Epithelial cell of proximal tubule (primary cell): ENCODE data around the gene ZC3H4. TPM values are rescaled to one million over a fixed set of nuclear protein-coding genes. Genes with fewer than 3 reads are reported as not detected.
A peak's percentile ranks its signal among the peaks of the same experiment; 100 is the strongest.

Experiments
- DNase-seq: peaks from one replicate; pipeline ENCODE4 v3.0.0-alpha.2; 2011; ENCODE audit warnings: low read depth
- H3K4me3 ChIP-seq: 2 replicates; pipeline ENCODE4 v1.5.1; 2011; ENCODE audit warnings: low read depth, mild to moderate bottlenecking, low read length
- total RNA-seq: library from RNA; depleted of rRNA; stranded (reverse); fragments of >200 nt; gene quantifications from 2 replicates; pipeline ENCODE4 v1.2.3, GENCODE V29; 2015
- TF ChIP-seq, protein P1 (sequence below): conservative IDR thresholded peaks from 2 replicates; pipeline ENCODE4 v1.5.1; 2012; ENCODE audit warnings: low read depth, mild to moderate bottlenecking, low read length

The ZC3H4 gene
- total RNA-seq, 1 donor from 2014 or later: 18.3 TPM

- DNase-seq: no peak
- H3K4me3 ChIP-seq: no peak overlapping the region
- TF ChIP-seq, protein P1, sequence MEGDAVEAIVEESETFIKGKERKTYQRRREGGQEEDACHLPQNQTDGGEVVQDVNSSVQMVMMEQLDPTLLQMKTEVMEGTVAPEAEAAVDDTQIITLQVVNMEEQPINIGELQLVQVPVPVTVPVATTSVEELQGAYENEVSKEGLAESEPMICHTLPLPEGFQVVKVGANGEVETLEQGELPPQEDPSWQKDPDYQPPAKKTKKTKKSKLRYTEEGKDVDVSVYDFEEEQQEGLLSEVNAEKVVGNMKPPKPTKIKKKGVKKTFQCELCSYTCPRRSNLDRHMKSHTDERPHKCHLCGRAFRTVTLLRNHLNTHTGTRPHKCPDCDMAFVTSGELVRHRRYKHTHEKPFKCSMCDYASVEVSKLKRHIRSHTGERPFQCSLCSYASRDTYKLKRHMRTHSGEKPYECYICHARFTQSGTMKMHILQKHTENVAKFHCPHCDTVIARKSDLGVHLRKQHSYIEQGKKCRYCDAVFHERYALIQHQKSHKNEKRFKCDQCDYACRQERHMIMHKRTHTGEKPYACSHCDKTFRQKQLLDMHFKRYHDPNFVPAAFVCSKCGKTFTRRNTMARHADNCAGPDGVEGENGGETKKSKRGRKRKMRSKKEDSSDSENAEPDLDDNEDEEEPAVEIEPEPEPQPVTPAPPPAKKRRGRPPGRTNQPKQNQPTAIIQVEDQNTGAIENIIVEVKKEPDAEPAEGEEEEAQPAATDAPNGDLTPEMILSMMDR: no peak
Measured at GRCh38 chr19:47045867-47046470, 67.6 kb downstream of the ZC3H4 start.

DNA sequence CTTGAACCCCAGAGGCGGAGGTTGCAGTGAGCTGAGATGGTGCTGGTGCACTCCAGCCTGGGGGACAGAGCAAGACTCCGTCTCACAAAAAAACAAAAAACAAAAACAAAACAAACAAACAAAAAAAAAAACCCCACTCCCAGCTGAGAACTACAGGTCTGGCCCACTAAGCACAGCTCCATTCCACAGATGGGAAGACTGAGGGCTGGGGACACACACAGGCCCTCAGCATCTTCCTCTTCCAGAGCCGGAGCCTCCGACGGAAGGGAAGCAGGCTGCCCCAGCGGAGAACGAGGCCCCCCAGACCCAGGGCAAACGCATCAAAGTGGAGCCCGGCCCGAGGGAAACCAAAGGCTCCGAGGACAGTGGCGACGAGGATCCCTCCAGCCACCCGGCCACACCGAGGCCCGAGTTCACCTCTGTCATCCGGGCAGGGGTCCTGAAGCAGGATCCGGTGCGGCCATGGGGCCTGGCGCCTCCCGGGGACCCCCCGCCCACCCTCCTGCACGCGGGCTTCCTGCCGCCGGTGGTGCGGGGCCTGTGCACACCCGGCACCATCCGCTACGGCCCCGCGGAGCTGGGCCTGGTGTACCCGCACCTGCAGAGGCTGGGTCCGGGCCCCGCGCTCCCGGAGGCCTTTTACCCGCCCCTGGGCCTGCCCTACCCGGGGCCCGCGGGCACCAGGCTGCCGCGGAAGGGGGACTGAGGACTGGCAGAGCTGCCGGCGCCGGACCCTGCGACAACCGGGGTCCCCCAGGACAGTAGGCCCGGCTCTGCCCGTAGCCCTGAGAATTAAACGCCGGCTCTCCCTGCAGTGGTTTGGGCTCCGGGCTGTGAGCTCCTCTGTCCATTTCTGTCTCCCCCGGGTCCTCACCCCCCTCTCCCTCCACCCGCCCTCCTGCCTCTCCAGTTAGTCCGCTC is 68.4 kb downstream of the ZC3H4 start:
- no peak for DNase-seq
- TF ChIP-seq, protein P1: no peak
- H3K4me3 ChIP-seq: no peak overlapping the region

- TF ChIP-seq, protein P1: no peak
- no peak for DNase-seq
Measured at GRCh38 chr19:47040869-47041268, 72.7 kb downstream of the ZC3H4 start.

DNA sequence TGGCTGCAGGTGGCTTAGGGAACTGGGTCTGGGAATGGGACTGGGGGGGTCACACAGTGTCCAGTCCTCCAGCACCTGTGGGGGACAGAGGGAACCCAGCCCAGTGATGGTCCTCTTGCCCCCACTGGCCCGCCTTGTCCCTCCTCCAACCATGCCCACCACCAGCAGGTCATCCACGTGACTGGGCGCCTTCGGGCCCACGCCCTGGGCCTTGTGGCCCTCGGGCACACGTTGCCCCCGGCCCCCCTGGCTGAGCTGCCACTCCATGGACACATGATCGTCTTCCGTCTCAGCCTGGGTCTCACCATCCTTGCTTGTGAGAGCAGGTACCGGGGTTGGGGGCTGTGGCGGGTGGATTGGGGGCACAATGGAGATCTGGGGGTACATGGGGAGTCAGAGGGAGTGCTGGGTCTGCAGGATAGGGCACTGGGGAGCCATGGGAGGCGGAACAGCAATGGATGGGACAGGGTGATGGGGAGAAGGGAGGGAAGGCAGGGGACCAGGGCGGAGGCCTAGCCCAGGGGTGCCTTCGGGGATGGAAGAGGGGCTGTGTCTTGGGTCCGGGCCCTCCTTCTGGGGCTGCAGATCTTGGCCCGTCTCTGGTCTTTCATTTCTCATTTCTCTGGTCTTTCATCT is 74.2 kb downstream of the ZC3H4 start:
- no peak for DNase-seq
- no peak overlapping the region for H3K4me3 ChIP-seq
- TF ChIP-seq, protein P1: no peak

More at GRCh38 chr19:47040869-47041268, 72.7 kb downstream of the ZC3H4 start:
- H3K4me3 ChIP-seq: no peak overlapping the region

GRCh38 chr19:47037766-47038165 is 75.8 kb downstream of the ZC3H4 start:
- DNase-seq: no peak
- no peak overlapping the region for H3K4me3 ChIP-seq

DNA sequence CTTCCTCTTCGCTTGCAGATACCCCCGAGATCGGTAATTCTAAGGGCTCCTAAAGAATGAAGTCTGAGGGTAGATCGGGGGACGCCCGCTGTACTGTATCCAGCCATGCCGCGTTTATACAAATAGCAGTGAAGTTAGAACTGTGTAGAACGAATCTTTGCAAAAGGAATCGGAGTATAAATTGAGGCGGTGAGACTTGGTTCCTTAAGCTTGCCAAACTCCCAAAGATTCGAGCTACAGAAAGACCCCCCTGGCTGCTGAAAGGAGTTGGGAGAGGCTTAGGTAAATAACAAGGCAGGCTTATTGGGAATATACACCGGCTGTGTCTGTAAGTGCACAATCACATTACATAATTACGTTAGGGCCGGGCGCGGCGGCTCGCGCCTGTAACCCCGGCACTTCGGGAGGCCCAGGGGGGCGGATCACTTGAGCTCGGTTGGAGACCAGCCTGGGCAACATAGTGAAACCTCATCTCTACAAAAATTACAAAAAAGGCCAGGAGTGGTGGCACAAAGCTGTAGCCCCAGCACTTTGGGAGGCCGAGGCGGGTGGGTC is 77.4 kb downstream of the ZC3H4 start:
- no peak for DNase-seq
- TF ChIP-seq, protein P1: no peak
- peak overlapping the region; percentile 60 for H3K4me3 ChIP-seq

More at GRCh38 chr19:47037766-47038165, 75.8 kb downstream of the ZC3H4 start:
- TF ChIP-seq, protein P1: no peak
